Stimulated activated CD4-positive, alpha-beta T cell treated with anti-CD3 and anti-CD28 coated beads, Interleukin-1b, Interleukin-23, amount 100 ng/mL, for 24 hours (primary cell): Measurements from ENCODE around the gene C5orf47.
"Not testable (repeated sequence)": the region's sequence is repeated elsewhere in the genome, so short reads cannot be mapped to it uniquely, and the experiment has no call there.

Experiments
- DNase-seq, 4 experiments: peaks; one replicate each; pipeline ENCODE4 v3.0.0-alpha.2; 2020; ENCODE audit warnings: low read depth in 4 of 4, low spot score in 1 of 4

C5orf47 gene

DNA sequence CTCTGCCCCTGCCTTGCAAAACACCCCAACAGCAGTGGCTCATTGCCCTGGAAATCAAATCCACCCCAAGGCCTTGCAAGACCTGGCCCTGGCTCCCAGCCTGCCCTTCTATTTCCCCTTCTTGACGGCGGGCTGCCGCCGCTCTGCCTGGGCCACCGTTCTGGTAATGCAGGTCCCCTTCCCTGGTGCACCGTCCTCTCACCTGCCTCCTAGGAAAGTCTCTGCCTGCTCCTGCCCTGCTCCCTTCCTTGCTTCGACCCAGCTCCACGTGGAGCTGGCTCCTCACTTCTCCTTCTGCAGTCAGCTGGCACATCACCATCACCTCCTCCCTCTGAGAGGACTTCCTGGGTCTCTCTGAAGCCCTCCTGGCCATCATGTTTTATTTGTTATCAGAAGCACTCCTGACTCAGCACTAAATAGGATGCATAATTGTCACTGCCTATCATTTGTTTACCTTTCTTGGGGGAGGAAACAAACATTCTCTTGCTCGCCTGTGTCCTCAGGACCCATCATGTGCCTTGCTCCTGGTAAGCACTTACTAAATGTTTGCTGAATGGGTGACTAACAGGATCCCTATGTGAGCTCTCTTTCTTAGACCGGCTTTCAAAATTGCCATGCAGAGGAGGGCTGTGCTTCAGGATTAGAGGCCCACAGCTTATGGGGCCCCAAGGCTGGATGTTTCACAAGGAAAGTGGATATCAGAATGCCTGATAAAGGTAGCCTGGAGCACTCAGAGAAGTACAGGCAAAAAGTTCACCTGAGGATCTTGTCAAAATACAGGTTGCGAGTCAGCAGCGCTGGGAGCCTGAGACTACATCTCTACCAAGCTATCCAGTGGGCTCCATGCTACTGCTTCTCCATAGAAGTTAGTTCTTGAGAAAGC is 19.6 kb upstream of the C5orf47 start:
- no peak for DNase-seq

DNA sequence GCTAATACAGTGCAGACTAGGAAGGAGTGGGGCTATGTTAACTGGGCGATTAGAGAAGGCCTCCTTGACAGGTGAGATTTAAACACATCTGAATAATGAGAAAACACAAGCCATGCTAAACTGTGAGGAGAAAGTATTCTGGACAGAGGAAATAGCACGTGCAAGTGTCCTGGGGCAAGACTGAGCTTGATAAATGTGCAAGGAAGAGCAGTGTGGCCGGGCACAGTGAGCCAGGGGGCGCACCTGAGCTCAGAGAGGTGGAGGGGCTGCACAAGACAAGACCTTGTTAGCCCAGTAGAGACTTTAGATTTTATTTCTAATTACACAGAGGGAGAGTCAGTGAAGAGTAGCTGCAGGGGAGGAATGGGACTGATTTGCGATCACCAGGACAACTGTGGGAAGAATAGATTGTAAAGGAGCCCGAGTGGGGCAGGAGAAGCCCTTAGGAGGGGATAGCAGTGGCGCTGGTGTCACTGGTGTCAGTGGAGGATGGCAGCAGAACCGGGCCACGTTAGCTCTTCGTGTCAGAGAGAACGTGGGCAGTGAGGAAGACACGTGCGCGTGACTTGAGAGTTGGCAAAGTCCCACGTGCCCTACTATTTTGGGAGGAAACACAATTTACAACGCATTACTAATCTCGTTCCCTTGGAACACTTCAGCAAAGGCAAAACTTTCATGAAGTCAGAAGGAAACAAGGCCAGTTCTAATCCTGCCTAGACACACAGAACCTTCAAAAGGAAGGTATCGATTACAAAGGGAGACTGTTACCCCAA is 17.9 kb upstream of the C5orf47 start:
- DNase-seq, result no peak

DNA sequence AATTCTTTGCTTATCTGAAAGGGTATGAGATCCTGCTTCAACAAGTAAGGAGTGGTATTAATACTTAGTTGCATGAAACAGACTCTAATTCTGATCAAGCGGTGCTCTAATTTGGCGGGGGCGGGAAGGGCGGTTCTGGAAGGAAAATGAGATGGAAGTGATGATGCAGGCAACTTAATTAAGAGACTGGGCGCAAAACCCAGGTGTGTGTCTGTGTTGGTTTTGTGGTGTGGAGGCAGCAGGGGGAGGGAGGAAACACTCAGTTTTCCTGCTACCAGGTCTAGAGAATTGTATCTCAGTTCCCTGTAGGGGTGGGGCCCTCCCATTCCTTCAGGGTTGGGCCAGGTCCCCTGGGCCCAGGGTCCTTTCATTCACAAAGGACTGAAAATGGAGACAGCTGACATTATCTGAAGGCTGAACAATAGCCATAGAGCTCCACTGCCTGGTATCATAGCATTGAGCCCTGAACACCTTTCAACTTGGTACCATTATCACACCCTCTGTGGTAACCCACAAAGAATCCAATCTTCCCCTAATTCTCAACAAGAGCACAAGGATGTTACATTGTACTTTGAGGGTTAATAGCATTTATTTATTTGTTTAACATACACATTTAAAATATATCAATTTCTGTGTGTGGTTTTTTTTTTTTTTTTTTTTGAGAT is 17.2 kb upstream of the C5orf47 start:
- no peak for DNase-seq

DNA sequence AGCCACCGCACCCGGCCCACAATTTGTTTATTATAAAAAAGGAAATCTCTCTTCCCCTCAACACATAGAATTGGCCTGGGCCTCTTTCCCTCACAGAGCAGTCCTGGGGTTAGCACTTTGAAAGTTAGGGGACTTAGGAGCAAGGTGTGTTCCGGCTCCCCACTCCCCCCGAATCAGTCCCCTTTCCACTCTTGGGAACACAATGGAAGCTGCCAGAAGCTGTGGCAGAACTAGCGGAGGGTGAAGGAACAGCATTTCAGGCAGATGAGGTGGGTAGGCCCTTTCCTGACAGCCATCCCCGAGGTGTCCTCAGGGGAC is 16.4 kb upstream of the C5orf47 start:
- DNase-seq, result no peak

DNA sequence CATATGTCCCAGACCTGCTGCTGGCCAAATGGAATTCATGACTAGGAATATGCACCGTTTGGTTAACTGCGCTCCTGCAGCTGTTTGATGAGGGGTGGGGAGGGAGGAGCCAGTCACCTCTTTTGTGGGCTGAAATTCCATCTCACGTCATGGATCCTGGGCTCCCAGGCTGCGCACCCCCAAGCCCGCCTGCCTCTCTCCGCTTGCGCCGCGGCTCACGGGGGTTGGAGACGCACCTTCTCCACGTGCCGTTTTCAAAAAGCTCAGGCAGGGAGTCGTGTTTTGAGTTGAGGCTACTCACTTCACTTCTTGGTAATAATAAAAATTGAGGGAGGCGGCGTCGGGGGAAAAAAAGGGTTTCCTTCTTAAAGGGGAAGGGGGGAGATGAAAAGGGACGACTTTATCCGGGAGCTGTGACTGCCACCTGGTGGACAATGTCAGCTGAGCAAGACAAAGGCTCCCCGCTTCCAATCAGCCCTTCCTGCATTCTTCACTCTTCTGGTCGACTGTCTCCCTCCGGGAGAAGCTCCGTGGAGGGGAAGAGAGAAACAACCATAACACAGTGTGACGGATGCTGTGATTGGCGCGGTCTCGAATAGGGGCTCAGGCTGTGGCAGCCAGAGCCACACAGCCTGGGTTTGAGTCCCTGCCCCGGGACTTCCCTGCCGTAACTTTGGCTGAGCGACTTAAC is 15.9 kb upstream of the C5orf47 start:
- DNase-seq, result peak; percentile 54 to 67 (median 64)

DNA sequence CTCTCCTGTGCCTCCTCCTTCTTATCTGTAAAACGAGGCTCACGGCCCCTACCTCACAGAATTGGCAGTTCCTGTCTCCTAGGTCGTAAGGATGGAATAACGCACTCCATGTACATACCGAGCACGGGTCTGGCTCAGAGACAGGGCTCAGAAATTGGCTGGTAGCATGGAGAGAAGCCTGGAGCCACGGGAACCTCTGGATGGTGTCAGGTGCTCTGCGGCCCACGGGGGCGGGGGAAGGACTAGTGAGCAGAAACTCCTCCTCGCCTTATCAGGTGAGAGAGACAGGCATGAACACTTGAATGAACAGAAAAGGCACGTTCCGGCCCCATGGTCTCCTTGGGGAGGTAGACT is 15.4 kb upstream of the C5orf47 start:
- DNase-seq, result no peak

DNA sequence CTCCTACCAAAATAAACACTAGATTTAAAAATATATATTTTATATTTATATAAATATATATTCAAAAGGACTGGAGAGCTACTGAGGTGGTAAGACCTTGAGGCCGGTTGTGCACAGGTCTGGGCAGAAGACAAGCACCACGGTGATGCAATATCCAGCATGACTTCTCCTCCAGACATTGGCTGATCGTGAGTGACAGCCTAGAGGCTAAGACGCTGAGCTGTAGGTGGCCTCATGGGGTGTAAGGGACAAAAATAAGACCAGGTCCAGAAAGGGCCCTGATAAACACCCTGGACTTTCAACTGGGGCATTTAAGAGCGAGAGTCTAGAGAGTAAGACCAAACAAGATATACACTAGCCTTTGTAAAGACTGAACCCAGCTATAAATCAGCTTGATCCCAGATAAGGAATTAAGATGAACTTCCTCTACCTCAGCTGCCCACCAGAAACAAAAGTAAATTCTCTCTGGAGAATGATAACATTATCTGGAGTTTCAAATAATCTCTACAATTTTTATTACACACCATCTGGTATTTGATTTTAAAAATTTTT is 14.2 kb upstream of the C5orf47 start:
- DNase-seq, result no peak

DNA sequence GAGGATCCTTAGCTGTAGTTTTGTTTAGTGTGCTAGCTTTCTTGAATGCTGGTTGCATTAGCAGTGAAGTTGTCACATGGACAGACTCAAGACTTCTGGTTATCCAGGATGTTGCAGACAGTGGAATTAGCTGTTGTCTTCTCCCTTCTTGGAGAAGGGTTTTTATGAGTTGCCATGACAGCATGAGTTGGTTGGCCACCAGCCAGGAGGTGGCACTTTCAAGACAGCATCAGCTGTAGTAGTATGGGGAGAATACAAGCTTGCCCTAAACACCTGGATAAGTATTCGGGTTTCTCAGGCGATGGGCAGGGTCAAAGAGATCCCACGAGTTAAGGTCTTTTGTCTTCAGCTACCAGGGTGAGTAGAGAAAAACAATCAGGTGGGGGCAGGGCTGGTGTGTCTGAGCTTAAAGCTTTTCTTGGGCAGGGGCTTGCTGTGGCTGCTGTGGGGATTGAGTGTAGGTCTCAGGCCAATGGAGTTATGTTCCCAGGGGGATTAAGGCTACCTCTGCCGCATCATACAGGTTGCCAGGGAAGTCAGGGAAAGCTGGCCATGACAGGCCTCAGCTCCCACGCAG is 7.7 kb upstream of the C5orf47 start:
- no peak for DNase-seq

DNA sequence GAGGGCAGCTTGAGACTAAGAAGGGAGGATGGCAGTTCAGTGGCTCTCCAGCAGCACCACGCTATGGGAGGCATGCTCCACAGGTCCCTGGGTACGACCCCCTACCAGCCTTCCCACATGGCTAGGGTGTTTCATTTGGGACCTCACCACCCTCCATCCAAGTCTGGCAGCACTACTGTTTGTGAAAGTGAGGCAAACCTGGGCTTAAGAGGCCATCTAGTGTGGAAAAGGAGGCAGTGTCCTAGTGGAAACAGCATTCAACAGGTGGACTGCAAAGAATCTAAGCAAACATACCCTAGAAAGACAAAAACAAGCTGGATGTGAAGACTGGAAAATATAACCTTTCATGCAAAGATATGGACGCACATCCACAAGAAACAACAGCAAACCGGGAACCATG is 4.8 kb upstream of the C5orf47 start:
- DNase-seq, result no peak

DNA sequence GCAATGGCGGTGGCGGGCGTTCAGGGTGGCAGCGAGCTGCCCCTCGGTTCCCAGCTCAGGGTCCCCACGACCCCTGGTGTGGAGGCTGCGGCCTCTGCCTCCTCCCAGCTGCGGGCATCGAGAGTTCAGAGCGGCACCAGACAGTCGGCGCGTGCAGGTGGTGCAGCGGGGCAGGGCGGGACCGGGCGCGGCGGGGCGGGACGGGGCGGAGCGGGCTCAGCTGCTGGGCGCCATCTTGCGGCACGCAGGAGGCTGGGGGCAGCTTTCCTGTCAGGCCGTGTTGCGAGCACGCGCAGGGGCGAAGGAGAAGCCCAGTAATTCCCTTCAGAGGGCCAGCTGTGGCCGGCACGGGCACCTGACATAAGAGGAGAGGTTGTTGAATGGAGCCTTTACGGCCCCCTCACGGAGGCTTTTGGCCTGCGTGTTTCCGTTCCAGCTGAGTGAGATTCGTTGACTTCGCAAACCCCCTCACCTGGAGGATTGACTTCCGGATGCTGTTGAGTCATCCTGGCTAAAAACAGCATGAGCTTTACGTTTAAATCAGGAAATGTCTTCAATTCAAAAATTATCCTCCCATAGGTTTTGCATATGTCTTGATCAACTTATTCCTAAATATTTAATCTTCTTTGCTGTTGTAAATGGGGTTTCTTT is 587 bp downstream of the C5orf47 start:
- DNase-seq, result no peak

DNA sequence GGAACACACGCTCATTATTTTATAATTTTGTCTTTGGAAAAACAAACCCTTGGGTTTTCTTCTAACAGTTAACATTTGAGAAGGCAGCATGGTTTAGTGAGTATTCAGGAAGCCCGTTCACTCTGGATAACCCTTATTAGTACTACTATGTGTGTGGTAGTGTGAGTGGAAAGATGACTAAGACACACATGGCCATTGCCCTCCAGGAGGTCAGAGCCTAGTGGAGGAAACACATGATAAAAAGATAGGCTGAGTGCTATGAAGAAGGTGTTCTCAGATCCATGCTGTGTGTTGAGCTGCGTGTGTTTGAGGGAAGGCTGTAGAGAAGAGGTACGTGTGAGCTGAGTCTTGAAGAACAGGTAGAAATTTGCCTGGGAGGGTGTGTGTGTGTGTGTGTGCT is 8.4 kb downstream of the C5orf47 start:
- no peak for DNase-seq

DNA sequence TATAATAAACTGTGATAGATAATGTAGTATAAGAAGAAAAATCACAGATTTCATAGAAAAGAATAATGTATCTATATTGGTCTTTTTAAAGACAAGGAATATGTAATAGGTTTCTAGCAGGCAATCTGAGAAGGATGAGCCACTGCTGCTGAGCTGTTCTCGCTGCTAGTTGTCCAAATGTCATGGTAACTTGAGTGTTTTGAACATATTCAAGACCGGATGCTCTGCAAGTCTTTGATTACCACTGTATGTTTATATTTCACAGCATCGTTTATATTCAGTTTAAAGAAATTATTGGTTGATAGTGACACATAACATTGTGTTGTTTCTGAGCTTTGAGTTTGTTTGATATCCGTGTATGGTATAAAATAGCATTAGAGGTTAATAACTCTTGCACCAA is 9.6 kb downstream of the C5orf47 start:
- DNase-seq, result no peak

DNA sequence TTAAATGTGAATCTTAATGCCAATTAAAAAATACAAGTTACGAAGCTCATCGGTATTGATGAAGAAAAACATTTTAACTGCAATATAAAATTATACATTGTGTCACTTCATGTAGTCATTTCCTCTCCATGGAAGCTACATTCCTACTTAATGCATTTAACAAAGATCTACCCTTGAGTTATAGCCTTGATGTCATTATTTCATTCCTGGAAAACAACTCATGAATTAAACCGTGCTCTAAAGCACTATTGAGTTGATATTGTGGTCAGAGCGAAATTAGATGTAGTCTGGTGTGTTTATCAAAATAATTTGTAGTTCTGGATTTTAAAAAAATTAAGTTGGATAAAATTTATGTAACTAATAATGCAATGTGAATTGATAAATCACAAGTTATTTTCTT is 11.1 kb downstream of the C5orf47 start:
- DNase-seq, result no peak

DNA sequence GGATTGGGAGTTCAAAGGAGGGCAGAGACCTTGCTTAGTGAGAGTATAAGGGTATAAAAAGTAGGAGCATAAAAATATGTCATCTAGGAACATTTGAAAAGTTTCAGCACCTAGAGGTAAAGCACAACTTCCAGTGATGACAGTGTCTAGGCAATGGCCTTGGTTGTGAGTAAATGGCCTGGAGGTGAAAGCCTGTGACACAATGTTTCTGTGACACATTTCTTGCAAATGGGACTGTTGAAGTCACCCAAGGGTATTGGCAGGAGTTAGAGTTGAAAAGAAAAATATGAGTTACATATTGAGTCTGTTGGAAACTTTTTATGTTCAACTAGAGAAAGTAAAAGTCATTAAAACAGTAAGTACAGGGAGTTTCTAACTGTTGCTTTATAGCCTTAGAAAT is 14.8 kb downstream of the C5orf47 start:
- DNase-seq, result no peak

DNA sequence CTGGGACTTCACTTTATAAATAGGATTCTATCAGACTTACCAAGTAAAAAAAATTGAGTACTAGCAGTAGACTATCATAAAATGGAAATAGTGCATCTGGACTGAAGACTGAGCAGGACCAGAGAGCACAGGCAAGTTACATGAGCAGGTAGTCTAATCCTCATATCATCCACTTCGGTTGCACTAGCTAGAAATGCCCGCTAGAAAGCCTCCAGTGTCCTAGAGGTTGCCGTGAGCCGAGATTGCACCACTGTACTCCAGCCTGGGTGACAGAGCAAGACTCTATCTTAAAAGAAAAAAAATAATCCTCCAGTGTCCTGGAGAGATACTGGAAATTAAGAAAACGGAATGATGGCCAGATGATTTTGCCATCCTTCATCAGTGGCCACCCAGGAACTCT is 20.0 kb downstream of the C5orf47 start:
- DNase-seq, result no peak

DNA sequence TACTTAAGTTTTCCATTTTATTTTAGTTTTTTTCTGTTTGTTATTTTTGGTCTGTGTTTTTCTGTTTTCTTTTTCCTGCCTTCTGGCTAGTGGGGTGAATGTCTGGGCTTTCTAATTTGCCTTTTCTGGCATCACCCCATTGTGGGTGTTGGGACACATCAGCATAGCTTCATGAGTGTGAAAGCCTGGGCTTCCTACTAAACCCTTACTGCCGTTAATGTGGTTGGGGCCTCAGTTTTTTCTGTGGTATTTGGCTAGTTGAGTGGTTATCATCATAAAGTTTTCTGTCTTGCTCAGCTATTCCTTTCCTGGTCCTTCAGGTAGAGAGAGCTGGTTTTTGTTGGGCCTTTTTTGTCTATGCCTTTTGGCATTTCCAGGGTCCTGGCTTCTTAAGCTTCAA is 21.4 kb downstream of the C5orf47 start:
- DNase-seq, result no peak

DNA sequence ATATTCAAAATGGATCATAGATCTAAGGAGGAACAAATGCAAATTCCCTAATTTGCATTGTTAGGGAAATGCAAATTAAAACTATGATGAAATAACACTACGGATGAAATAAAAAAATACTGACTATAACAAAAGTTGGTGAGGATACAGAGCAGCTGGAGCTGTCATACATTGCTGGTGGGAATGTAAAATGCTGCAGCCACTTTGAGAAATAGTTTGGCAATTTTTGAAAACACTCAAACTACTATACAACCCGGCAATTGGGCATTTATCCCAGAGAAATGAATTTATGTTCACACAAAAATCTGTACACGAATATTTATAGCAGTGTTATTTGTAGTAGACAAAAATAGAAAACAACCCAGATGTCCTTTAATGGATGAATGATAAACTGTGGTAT is 22.5 kb downstream of the C5orf47 start:
- no peak for DNase-seq

DNA sequence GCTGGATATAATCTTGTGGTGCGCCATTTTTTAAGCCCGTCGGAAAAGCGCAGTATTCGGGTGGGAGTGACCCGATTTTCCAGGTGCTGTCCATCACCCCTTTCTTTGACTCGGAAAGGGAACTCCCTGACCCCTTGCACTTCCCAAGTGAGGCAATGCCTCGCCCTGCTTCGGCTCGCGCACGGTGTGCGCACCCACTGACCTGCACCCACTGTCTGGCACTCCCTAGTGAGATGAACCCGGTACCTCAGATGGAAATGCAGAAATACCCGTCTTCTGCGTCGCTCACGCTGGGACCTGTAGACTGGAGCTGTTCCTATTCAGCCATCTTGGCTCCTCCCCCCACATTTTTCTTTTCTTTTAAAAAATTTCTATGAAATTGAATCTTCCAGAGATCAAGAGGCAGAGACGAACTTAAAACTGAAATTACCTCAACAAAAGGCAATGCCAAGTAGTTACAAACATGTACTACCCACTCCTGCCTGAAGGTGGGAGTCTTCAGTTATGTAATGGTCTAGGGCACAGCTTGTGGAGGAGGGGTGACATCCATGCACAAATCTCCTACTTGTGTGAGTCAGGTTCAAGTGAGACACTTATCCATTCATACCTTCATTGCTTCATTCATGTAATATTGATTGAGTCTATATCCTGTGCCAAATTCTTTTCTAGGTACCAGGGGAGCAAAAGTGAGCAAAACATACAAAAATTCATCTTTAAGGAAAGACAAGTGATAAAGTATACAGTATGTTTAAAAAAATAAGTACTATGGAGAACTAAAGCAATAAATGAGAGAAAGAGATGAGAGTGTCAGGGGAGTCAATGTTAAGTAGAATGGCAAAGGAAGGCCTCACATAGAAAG is 31.3 kb downstream of the C5orf47 start:
- DNase-seq, result not testable (repeated sequence)

DNA sequence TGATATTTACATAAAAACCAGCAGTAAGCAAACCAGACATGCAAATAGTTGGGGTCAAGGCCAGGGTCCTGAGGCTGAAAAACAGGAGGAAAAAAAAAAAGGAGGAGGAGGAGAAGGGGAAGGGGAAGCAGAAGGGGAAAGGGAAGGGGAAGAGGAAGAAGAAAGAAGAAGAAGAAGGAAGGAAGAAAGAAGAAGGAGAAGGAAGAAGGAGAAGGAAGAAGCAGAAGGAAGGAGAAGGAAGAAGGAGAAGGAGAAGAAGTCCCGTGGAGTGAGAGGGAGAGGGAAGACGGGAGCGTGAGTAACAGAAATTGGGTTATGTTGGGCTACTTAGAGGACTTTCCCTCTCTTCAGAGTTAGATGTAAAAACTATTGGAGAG is 31.9 kb downstream of the C5orf47 start:
- no peak for DNase-seq
